RWPE1 (cell line): ENCODE data around the gene HK1.

ENCODE experiments used
- CTCF ChIA-PET: fragments of 350-600 bp; sonication (Branson Sonifier 250); formaldehyde crosslinking; extraction: SDS; loops from one replicate; lab custom pipeline; 2021; lab: Yijun Ruan, JAX
- POLR2A ChIA-PET: fragments of 400-600 bp; formaldehyde crosslinking; extraction: SDS; loops from one replicate; lab custom pipeline; 2020; ENCODE audit warnings: antibody characterized with exemption; ENCODE audit not compliant: low non-redundant PET; lab: Yijun Ruan, JAX
- DNase-seq: peaks from one replicate; pipeline ENCODE4 v3.0.0; 2012; ENCODE audit warnings: low spot score
- H3K27ac ChIP-seq: fragments of 450-650 bp; 2 replicates; pipeline ENCODE4 v1.5.1; 2017
- CTCF ChIP-seq: fragments of 450-650 bp; conservative IDR thresholded peaks from 2 replicates; pipeline ENCODE4 v1.5.1; 2017; ENCODE audit warnings: low read depth, mild to moderate bottlenecking

The HK1 gene

GRCh38 chr10:69312528-69312927 is 34.2 kb downstream of the HK1 start:
- TF ChIP-seq CTCF: no peak
- ChIA-PET CTCF (interaction anchor here (0.6 kb wide), 1 partner anchor 22 kb away, joined by 3 read pairs; no protein-coding TSS in a partner anchor), POLR2A (no interaction called here)
- no peak for DNase-seq
- H3K27ac ChIP-seq: no peak overlapping the region

- TF ChIP-seq CTCF: no peak
- POLR2A ChIA-PET: no interaction called here
Measured at GRCh38 chr10:69315100-69315542, 36.8 kb downstream of the HK1 start.

GRCh38 chr10:69315610-69316312 is 37.5 kb downstream of the HK1 start:
- CTCF ChIA-PET: interaction anchor here (0.6 kb wide), 1 partner anchor 89 kb away, joined by 6 read pairs; no protein-coding TSS in a partner anchor
- peak overlapping the region; percentile 79 for H3K27ac ChIP-seq
- POLR2A ChIA-PET: no interaction called here
- TF ChIP-seq CTCF: no peak
- DNase-seq: no peak

More at GRCh38 chr10:69315100-69315542, 36.8 kb downstream of the HK1 start:
- CTCF ChIA-PET: interaction anchor here (0.6 kb wide), 1 partner anchor 33 kb away, joined by 7 read pairs; no protein-coding TSS in a partner anchor
- H3K27ac ChIP-seq: no peak overlapping the region
- DNase-seq: no peak

GRCh38 chr10:69316313-69317059 is 38.2 kb downstream of the HK1 start:
- DNase-seq: no peak
- no peak for TF ChIP-seq CTCF
- peak overlapping the region; percentile 79 for H3K27ac ChIP-seq
- POLR2A ChIA-PET: no interaction called here
- CTCF ChIA-PET: interaction anchor here (0.6 to 1.2 kb wide), 4 partner anchors 71 to 90 kb away, joined by 3 to 6 read pairs (median 3); no protein-coding TSS in a partner anchor

DNA sequence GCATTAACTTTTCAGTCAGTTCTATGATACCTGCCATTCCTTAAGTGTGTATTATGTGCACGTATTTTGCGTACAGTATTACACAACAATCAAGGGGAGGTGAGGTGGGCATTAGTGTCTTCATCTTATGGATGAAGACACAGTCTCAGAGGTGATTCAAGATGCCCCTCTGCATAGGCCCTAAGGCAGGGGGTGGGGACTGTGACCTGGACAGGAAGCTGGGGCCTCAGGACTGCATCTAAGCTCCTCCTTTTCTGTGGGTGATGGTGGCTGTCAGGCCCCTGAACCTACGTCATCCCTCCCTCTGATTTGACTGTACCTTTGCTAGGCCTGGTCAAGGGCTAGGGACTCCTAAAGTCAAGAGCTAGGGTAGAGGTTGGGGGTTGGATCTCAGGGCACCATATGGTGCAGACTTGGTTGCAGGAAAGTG is 38.9 kb downstream of the HK1 start:
- no peak for TF ChIP-seq CTCF
- POLR2A ChIA-PET: no interaction called here
- CTCF ChIA-PET: interaction anchor here (1.1 to 1.3 kb wide), 3 partner anchors 16 to 76 kb away, joined by 3 to 4 read pairs (median 3); no protein-coding TSS in a partner anchor
- DNase-seq: no peak
- H3K27ac ChIP-seq: peak overlapping the region; percentile 94

DNA sequence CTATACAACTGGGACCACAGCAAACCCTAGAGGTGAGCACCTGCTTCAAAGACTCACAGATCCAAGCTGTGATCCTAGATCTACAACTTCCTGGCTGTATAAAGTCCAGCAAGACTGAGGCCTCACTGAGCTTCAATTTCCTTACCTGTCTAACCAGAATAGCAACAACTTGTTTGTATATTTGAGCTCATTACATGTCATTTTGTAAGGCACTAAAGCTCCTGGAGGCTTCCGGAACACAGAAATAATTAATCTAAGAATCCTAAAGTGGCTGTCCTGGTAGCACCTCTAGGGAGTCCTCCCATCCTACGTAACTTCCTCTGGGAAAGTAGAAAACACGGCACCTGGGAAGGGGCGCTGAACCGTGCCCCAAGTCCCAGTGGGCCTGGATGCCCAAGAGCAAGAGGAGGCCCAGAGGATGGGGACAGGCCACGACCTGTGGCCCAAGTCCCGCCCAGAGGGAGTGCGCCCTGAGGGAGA is 39.4 kb downstream of the HK1 start:
- TF ChIP-seq CTCF: no peak
- CTCF ChIA-PET: interaction anchor here (1.2 to 1.3 kb wide), 2 partner anchors 16 to 75 kb away, joined by 3 to 4 read pairs; no protein-coding TSS in a partner anchor
- H3K27ac ChIP-seq: peak overlapping the region; percentile 94
- POLR2A ChIA-PET: interaction anchor here (2.3 kb wide), 1 partner anchor 68 kb away, joined by 8 read pairs; no protein-coding TSS in a partner anchor
- DNase-seq: no peak
